Stimulated activated CD4-positive, alpha-beta T cell treated with anti-CD3 and anti-CD28 coated beads, Interleukin-12 subunit alpha, Interleukin-12 subunit beta, amount 100 ng/mL, for 24 hours (primary cell): ENCODE results near the gene ANGPTL2.

Experiments
- DNase-seq, 2 experiments: peaks; one replicate each; pipeline ENCODE4 v3.0.0-alpha.2; 2020; ENCODE audit warnings: low read depth in 2 of 2

ANGPTL2 gene

DNA sequence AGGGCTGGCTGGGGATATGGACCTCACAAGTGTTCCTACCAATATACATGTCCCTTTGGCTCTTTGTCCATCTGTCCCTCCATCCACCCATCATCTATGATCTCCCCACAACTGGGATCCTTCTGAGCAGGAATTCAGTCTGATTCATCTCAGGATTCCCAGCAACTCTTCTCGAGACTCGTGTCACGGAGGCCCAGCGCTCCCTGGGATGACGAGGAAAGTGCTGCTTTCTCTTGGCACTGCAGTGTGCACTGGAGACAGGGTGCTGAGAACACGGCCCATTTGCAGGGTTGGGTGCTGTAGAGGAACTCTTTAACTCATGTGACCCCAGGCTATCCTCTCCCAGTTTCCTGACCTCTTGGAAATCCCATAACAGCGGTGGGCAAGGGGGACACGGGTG, 72.9 kb downstream of the ANGPTL2 start:
- DNase-seq, result no peak

DNA sequence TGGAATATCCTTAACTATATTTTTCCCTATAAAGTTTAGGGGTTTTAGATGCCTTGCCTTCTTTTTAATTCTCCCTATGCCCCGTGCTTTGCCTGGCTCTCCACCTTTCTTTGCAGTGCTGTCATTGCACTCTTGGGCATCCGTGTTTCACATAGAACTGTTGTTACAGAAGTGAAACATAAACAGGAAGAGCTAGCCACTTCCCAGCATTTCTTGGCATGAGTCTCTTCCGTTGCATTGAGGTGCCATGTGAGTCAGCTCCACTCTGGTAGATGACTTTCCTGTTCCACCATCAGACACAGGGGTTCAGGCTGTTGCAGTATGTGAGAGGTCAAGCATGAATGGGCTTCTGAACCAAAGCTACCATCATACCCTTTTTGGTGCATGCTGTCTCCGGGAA, 73.4 kb downstream of the ANGPTL2 start:
- DNase-seq, result no peak

DNA sequence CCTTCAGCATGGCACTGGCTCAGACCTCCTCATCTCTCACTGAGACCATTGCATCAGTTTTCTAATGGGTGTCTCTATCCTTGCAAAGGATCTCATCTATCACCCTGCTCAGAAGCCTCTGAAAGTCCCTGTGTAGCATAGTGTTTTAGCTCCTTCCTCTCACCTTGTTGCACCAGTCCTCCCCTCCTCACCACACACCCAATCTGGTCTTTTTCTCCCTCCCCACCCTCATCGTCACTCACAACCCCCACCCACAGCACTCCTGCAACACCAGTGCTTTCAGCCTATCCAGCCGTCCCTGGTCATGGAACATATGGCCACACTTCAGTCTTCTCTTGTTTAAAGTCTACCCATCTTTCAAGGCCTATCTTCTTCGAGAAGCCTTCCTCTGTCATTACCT, 74.5 kb downstream of the ANGPTL2 start:
- no peak for DNase-seq

DNA sequence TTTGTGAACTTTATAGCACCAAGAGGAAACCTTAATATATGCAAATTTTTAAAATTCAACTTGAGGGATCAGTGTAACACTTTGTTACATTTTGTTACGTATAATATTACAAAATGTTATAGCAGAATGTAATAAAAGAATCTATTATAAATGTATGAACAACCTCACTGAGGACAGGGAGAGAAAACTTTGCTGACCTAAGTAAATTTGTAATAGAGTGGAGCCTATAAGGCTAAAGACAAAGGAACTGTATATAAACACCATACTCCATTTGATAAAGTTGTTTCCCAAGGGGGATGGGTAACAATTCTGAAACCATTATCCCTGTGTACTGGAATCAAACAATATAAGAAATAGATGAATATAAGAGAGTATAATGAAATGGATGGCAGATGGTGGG, 77.3 kb downstream of the ANGPTL2 start:
- DNase-seq, result no peak

DNA sequence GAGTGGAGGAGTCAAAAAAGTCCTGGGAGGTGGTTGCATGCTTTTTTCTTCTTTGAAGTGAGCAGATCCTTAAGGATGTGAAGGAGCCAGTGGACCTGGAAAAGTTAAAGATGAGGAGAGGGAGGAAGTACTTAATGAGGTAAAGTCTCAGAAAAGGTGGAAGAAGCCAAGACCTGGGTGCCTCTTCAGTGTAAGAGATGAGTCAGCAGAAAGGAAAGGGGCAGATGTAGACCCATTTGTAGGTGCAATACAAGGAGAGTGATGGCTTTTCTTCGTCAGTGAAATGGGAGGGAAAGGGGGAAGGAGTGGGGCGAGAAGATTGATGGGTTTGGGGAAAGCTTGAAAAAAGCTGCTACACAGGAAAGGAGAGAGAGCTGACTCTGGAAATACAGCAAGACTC, 82.9 kb downstream of the ANGPTL2 start:
- DNase-seq, result no peak

DNA sequence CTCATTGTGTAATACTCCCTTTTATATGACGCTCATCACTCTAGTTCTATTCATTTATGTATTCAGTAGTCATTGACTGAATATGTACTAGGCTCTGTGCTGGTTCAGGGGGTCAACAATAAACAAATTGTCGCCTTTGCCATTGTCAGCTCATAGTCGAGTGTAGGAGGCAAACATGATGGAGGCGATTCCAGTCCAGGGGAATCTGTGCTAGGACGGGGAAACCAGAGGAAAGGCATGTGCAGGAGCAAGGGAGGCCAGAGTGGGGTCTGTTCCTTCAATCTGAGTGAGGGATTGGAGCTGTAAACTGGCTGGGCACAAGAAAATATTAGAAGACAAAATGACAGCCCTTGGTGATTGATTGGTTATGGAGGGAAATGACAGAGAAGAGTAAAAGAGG, 83.9 kb downstream of the ANGPTL2 start:
- DNase-seq, result no peak
